WERI-Rb-1 (cell line): Measurements from ENCODE around the gene PGAM2.

ENCODE experiments used
- DNase-seq: peaks from one replicate; pipeline ENCODE4 v3.0.0-alpha.2; 2020
- H3K27ac ChIP-seq: fragments of 250-450 bp; sonication (Bioruptor Pico); 2 replicates; pipeline ENCODE4 v1.5.1; 2020; ENCODE audit warnings: mild to moderate bottlenecking, moderate library complexity
- H3K27me3 ChIP-seq: fragments of 250-450 bp; sonication (Bioruptor Pico); 2 replicates; pipeline ENCODE4 v1.5.1; 2021; ENCODE audit warnings: mild to moderate bottlenecking, low read depth, moderate library complexity; ENCODE audit not compliant: insufficient read depth, severe bottlenecking
- H3K36me3 ChIP-seq: fragments of 250-450 bp; sonication (Bioruptor Pico); 2 replicates; pipeline ENCODE4 v1.5.1; 2020; ENCODE audit warnings: mild to moderate bottlenecking, moderate library complexity
- H3K4me3 ChIP-seq: 2 replicates; pipeline ENCODE4 v1.5.1; 2011; ENCODE audit warnings: low read depth, mild to moderate bottlenecking, control low read depth, low read length
- H3K9me3 ChIP-seq: fragments of 250-450 bp; sonication (Bioruptor Pico); 2 replicates; pipeline ENCODE4 v1.5.1; 2021; ENCODE audit warnings: mild to moderate bottlenecking, moderate library complexity; ENCODE audit not compliant: severe bottlenecking
- CTCF ChIP-seq: IDR thresholded peaks from 2 replicates; pipeline ENCODE4 v1.5.1; 2011; ENCODE audit warnings: low read depth, mild to moderate bottlenecking, control low read depth, inconsistent platforms, low read length

PGAM2 gene

GRCh38 chr7:44050915-44051560 is 14.3 kb downstream of the PGAM2 start:
- no peak overlapping the region for H3K27ac ChIP-seq
- H3K36me3 ChIP-seq, result peaks cover 65% of the 10 kb centered on the region
- DNase-seq, result no peak
- no peaks in the 10 kb centered on the region for H3K27me3 ChIP-seq
- no peaks in the 10 kb centered on the region for H3K9me3 ChIP-seq
- H3K4me3 ChIP-seq, result no peak overlapping the region
- no peak for TF ChIP-seq CTCF

GRCh38 chr7:44050121-44050914 is 15.0 kb downstream of the PGAM2 start:
- H3K36me3 ChIP-seq, result peaks cover 69% of the 10 kb centered on the region
- no peak overlapping the region for H3K27ac ChIP-seq

GRCh38 chr7:44048031-44048795 is 17.2 kb downstream of the PGAM2 start:
- H3K36me3 ChIP-seq, result peaks cover 58% of the 10 kb centered on the region
- H3K9me3 ChIP-seq, result no peaks in the 10 kb centered on the region
- no peaks in the 10 kb centered on the region for H3K27me3 ChIP-seq
- DNase-seq, result no peak
- H3K27ac ChIP-seq, result no peak overlapping the region
- no peak overlapping the region for H3K4me3 ChIP-seq
- no peak for TF ChIP-seq CTCF

More at GRCh38 chr7:44050121-44050914, 15.0 kb downstream of the PGAM2 start:
- no peaks in the 10 kb centered on the region for H3K27me3 ChIP-seq
- no peak for DNase-seq
- no peaks in the 10 kb centered on the region for H3K9me3 ChIP-seq
- H3K4me3 ChIP-seq, result no peak overlapping the region
- no peak for TF ChIP-seq CTCF

- H3K4me3 ChIP-seq, result no peak overlapping the region
- DNase-seq, result no peak
- H3K27ac ChIP-seq, result no peak overlapping the region
Measured at GRCh38 chr7:44046321-44047061, 18.9 kb downstream of the PGAM2 start.

More at GRCh38 chr7:44046321-44047061, 18.9 kb downstream of the PGAM2 start:
- Histone ChIP-seq H3K9me3 (no peaks in the 10 kb centered on the region), H3K27me3 (no peaks in the 10 kb centered on the region), H3K36me3 (peaks cover 45% of the 10 kb centered on the region)
- TF ChIP-seq CTCF, result no peak
